GM19035 (cell line): ENCODE measurements around the gene MDFI.

Source experiments
- ATAC-seq: cut with Tn5 transposase; IDR thresholded peaks from one replicate; pipeline ENCODE4 v1.9.1; 2021; ENCODE audit not compliant: unreplicated experiment

Gene MDFI

GRCh38 chr6:41648070-41648585, 9.9 kb downstream of the MDFI start:
- no peak for ATAC-seq

GRCh38 chr6:41648921-41649320, 10.7 kb downstream of the MDFI start:
- ATAC-seq, result no peak

GRCh38 chr6:41649596-41649995, 11.3 kb downstream of the MDFI start:
- no peak for ATAC-seq

GRCh38 chr6:41650120-41650519, 11.9 kb downstream of the MDFI start:
- ATAC-seq, result no peak

DNA sequence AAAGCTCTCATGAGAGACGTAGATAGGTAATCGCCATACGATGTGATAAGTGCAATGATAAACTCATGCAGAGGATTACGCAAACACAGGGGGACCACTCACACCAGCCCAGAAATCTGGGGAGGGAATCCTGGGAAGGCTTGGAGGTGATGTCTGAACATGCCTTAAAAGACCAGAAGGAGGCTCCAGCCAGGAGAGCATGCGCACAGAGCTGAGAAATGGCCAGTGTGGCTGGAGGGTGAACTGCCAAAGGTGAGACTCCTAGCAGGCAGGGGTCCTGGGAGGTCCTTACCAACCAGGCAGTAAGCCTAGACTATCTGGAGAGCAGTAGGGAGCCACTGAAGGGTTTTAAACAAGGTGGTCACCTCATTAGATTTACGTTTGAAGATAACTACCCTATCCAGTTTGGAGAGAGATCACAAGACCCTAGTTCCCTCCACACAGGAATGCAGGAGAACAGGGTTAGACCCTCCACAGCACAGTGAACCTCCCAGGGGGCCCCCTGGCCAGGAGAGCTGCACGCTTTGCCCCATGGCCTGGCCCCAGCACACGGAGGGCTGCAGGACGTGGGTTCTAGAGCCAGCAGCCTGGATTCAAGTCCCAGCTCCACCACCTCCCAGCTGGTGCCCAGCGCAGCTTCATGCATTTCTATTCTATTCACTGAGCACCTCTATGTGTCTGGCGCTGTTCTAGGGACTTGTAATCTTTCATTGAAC, 13.1 kb downstream of the MDFI start:
- no peak for ATAC-seq

DNA sequence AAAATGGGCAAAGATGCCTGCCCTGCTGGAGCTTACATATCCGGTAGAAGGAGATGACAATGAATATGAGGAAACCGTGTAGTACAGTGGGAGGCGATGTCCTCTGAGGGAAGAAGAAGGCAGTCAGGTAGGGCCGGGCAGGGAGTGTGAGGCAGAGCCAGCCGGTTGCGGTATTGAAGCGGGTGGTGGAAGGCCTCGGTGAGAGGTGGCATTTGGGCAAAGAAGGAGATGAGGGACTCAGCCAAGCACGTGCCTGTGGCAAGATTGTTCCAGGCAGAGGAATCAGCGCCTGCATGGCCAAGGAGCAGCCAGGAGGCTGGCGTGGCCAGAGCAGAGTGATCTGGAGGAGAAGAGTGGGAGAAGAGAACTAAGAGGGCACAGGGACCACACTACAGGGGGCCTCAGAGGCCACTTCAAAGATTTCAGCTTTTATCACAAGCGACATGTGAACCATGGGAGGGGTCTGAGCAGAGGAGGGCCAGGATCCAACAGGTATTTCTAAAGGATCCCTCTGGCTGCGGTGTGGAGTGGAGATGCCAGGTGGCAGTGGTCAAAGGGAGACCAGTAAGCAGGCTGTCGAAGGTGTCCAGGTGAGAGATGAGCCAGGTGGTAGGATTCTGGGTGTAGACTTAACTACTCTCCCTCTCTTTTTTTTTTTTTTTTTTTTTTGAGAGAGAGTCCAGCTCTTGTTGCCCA, 13.8 kb downstream of the MDFI start:
- ATAC-seq, result no peak

DNA sequence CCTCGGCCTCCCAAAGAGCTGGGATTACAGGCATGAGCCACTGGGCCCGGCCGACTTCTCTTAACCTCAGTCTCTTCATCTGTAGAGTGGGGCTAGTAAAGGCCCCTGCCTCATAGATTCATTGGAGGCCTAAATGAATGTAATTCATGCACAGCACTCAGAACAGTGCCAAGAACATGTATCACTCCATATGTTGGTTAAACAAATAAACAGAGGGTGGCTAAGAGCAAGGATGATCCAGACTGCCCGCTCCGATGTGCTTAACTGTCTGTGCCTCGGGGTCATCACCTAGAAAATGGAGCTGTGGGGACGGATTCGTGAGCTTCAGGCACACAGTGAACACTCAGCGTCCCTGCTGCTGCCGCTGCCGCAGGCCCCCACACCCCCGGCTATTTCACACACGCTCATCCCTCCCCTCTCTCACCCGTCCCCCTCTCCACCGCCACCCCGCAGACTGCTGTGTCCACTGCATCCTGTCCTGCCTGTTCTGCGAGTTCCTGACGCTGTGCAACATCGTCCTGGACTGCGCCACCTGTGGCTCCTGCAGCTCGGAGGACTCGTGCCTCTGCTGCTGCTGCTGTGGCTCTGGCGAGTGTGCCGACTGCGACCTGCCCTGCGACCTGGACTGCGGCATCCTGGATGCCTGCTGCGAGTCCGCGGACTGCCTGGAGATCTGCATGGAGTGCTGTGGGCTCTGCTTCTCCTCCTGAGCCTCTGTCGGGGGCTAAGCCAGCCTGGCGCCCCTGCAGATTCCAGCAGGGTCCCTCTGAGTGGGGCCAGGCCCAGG, 14.8 kb downstream of the MDFI start:
- no peak for ATAC-seq

DNA sequence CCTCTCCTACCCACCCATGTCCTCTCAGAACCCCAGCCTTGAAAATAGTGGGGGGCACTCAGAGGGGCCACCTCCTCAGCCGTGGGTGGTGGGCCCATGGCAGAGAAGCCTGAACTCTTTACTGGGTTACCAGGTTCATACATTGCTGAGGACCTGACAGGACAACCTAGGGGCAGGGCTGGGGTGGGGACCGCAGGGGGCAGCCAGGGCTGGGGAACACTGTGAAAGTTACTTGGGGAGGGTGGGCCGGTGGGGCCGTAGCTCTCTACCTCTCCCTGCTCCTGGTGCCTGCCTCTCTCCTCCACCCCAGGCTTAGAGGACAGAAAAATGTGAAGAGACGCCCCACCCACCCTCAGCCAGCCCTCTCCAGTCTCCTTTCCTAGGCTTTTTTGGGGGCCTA, 15.4 kb downstream of the MDFI start:
- ATAC-seq, result no peak

DNA sequence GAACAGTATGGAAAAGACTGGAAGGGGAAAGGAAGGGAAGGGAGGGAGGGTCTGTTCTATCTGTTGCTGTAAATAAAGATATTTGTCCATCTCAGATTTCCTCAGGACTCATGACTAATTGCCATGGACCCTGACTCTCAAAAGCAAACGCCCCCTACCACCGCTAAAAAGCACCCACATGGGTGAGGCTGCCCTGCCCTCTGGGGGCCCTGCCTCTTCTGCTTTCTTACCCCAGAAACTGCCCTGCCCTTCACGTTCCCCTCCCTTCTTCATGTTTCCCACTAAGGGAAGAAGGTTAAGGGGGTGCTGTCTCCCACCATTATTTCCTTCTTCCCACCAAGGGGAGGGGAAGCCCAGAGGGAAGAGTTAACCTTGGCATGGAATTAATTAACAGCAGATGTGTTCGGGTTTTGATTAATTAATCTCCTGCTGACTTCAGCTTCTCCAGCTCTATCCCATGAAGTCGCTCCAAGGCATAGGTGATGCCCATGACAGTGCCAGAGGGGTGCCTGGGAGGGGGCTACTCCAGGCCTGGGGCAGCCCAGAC, 16.0 kb downstream of the MDFI start:
- no peak for ATAC-seq

DNA sequence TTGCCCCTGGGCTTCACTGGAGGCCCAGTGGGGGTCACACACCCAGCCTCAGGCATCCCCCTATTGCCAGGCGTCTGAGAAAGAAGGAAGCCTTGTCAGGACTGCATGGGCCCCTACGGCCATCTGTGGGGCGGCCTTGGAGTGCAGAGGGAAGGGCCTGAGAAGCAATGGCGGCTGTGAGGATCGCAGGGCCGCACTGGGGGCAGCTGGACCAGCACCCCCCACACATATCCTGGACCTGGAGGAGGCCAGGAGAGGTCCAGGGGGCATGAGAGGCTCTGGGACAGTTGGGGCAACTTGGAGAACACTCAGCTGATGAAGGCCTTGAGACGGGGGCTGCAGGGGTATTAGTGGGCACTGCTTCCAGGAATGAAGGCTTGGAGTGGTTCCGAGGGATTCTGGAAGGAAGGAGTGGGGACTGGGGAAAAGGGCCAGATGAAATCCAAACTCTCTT, 16.5 kb downstream of the MDFI start:
- no peak for ATAC-seq

DNA sequence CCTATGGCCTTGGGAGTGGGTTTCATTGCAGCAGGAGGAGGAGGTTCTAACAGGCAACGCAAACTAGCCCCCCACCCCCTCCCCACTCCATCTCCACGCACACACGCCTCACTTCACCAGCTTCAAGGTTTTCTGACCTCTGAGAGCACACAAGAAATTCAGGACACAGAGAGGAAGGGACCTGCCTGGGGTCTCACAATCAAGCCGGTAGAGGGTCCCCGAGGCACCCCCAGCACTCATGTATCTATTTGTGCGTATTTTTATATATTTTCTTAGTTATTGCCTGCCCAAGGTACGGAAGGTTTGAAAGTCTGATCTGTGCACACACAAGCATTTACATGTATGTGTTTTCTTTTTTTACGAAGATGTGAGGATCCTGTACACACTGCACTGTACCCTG, 16.9 kb downstream of the MDFI start:
- no peak for ATAC-seq

DNA sequence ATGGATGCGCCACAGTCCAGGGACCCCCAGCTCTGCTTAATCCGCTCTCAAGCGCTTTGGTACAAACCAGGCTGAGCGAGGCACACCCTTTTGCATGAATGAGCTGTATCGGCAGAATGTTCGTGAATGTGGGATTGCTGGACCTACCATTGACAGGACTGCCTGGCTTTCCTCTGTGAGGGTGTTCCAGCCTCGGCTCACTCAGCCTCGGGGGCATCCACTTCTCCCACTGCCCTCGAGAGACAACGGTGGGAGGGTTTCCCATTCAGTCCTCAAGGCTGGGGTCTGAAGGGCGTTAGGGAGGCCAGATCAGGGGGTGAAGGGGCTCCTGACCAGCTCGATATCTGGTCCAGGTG, 17.4 kb downstream of the MDFI start:
- ATAC-seq, result no peak

DNA sequence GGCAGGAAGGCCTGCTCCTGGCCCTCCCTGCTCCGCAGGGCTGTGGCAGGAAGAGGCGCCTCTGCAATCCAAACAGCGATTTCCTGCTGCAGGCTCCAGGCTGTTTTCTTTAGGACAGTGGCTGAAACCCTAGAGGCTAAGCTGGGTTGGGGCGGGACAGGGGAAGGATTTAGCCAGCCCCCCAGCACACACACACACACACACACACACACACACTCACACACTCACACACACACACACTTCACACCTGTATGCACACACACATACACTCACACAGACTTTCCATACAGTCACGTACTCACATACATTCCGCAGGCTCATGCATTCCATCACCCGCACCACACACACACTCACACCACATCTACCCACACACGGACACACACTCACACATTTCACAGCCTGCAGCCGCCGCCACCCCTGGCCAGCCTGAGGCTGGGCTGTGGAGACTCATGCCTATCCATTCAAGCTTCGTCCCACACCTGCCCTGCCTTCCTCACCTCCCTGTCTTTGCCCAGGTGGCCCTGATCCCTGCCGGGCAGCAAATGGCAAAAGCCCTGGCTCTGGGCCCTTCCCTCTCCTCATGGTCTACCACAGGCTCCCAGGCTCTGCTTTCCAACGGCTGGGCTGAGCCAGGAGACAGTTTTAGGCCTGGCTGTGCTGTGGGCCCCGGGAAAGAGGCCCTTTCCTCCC, 17.9 kb downstream of the MDFI start:
- ATAC-seq, result no peak

DNA sequence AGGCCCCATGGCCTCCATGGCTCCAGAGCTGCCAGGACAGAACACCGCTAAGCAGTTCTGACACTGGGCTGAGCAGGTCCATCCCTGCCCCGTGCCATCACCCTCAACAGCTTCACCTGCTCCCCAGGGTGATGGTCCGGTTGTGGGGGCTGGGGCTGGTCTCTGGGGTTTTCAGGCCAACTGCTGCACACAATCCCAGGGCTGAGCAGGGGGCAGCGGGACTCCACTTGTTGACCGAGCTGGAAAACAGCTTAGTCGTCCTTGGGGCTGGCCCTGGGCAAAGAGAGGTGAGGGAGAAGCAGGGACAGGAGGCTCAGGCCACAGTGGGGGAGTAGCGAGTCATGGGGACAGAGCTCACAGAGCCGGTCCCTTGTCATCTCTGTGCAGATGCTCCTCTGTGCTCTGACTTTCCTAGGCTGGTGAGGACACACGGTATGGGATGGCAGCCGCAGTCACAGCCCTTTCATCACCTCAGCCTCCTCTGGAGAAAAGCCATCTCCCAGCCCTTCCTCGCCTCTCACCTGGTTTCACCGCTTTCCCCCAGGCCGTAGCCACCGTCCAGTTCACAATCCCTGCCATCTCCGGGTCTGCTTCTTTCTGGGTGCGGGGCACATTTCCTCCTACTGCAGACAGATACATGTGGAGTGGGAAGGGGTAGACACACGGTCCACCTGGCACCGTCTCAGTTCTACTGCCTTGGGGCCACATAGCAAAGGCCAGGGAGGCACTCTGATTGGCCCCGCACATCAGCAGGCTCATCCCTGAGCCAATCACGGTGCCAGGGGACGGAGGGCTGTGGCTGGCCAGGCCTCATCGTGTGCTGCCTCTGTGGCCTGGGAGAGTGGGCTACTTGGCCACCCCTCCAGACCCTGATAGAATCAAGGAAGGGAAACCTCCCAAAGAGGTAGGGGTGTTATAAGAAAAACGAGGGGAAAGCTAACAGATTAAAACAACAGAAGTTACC, 19.1 kb downstream of the MDFI start:
- no peak for ATAC-seq

- ATAC-seq, result no peak
Observed at GRCh38 chr6:41658636-41659035, 20.4 kb downstream of the MDFI start.

- ATAC-seq, result no peak
Observed at GRCh38 chr6:41659935-41660334, 21.7 kb downstream of the MDFI start.

GRCh38 chr6:41663568-41663967, 25.3 kb downstream of the MDFI start:
- no peak for ATAC-seq

- no peak for ATAC-seq
Observed at GRCh38 chr6:41664271-41664670, 26.0 kb downstream of the MDFI start.

DNA sequence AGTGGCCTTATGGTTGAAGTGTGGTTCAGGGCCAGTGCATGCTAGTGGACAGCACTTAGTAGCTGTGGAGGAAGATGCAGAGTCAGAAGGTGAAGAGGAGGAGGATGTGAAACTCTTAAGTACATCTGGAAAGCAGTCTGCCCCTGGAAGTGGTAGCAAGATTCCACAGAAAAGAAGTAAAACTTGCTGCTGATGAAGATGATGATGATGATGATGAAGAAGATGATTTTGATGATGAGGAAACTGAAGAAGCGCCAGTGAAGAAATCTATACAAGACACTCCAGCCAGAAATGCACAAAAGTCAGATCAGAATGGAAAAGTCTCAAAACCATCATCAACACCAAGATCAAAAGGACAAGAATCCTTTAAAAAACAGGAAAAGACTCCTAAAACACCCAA, 28.9 kb downstream of the MDFI start:
- no peak for ATAC-seq

DNA sequence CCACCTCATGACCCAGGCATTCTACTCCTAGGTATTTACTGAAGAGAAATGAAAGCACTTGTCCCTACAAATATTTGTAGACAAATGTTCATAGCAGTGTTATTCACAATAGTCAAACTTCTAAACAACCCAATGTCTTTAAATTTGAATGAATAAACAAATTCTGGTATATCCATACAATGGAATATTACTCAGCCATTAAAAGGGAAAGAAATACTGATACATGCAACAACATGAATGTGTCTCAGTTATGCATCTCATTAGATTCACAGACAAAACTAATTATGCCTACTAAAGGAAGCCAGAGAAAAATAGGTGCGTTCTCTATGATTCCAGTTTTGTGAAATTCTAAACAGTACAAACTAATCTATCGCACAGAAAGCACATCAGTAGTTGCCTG, 30.7 kb downstream of the MDFI start:
- ATAC-seq, result no peak
